Sigmoid colon (tissue), 4 donors: ENCODE data around the gene APEH.

Source experiments
- POLR2AphosphoS5 ChIP-seq, 4 donors: sonication (generic); formaldehyde crosslinking; IDR thresholded peaks; one replicate each; pipeline ENCODE4 v1.6.1; 2017; ENCODE audit warnings: antibody characterized with exemption in 4 of 4
- TF ChIP-seq, protein P1 (sequence below), 4 experiments: fragments of 450-650 bp in 3 of 4; fragments of 200-600 bp in 1 of 4; IDR thresholded peaks; one replicate each; pipeline ENCODE4 v1.5.1; 2016 to 2019; ENCODE audit warnings: antibody characterized with exemption in 4 of 4, mild to moderate bottlenecking in 3 of 4, moderate library complexity in 2 of 4

DNA sequence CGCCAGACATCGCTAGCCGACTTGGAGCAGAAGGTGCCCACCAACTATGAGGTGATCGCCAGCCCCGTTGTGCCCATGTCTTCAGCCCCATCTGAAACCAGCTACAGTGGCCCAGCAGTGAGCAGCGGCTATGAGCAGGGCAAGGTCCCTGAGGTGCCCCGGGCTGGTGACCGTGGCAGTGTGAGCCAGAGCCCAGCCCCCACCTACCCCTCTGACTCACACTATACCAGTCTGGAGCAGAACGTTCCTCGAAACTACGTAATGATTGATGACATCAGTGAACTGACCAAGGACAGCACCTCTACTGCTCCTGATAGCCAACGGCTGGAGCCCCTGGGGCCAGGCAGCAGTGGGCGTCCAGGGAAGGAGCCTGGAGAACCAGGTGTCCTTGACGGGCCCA is 12.9 kb upstream of the APEH start:
- TF ChIP-seq, protein P1, sequence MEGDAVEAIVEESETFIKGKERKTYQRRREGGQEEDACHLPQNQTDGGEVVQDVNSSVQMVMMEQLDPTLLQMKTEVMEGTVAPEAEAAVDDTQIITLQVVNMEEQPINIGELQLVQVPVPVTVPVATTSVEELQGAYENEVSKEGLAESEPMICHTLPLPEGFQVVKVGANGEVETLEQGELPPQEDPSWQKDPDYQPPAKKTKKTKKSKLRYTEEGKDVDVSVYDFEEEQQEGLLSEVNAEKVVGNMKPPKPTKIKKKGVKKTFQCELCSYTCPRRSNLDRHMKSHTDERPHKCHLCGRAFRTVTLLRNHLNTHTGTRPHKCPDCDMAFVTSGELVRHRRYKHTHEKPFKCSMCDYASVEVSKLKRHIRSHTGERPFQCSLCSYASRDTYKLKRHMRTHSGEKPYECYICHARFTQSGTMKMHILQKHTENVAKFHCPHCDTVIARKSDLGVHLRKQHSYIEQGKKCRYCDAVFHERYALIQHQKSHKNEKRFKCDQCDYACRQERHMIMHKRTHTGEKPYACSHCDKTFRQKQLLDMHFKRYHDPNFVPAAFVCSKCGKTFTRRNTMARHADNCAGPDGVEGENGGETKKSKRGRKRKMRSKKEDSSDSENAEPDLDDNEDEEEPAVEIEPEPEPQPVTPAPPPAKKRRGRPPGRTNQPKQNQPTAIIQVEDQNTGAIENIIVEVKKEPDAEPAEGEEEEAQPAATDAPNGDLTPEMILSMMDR (IDR thresholded peaks at IDR 0.05) = no peak
- TF ChIP-seq POLR2AphosphoS5 (IDR thresholded peaks at IDR 0.05) = no peak
